ENCODE results near the gene TBX10. TPM values are rescaled to one million over a fixed set of nuclear protein-coding genes. Genes with fewer than 3 reads are reported as not detected.

The TBX10 gene
- total RNA-seq, 4 donors from 2014 or later = not detected

- Histone ChIP-seq H3K4me1 (peaks cover 0 to 11% (median 5%) of the 10 kb centered on the region in 3 donors), H3K9me3 (no peaks in the 10 kb centered on the region), H3K27ac (no peak overlapping the region), H3K4me3 (no peak overlapping the region), H3K36me3 (no peaks in the 10 kb centered on the region), H3K27me3 (peaks cover 33% of the 10 kb centered on the region)
- no peak for TF ChIP-seq POLR2AphosphoS5 (IDR thresholded peaks at IDR 0.05)
- TF ChIP-seq, protein P1, sequence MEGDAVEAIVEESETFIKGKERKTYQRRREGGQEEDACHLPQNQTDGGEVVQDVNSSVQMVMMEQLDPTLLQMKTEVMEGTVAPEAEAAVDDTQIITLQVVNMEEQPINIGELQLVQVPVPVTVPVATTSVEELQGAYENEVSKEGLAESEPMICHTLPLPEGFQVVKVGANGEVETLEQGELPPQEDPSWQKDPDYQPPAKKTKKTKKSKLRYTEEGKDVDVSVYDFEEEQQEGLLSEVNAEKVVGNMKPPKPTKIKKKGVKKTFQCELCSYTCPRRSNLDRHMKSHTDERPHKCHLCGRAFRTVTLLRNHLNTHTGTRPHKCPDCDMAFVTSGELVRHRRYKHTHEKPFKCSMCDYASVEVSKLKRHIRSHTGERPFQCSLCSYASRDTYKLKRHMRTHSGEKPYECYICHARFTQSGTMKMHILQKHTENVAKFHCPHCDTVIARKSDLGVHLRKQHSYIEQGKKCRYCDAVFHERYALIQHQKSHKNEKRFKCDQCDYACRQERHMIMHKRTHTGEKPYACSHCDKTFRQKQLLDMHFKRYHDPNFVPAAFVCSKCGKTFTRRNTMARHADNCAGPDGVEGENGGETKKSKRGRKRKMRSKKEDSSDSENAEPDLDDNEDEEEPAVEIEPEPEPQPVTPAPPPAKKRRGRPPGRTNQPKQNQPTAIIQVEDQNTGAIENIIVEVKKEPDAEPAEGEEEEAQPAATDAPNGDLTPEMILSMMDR (IDR thresholded peaks at IDR 0.05) = no peak
- no peak for TF ChIP-seq POLR2A (IDR thresholded peaks at IDR 0.05)
- TF ChIP-seq EP300 (IDR thresholded peaks at IDR 0.05) = no peak
- 67 to 74% methylated on average over 3 of the region's 4 CpGs for WGBS, 2 donors (ENCODE audit: low coverage in 1 of 2)
- no peak for ATAC-seq
Observed at GRCh38 chr11:67635231-67635521, 4.4 kb downstream of the TBX10 start.

DNA sequence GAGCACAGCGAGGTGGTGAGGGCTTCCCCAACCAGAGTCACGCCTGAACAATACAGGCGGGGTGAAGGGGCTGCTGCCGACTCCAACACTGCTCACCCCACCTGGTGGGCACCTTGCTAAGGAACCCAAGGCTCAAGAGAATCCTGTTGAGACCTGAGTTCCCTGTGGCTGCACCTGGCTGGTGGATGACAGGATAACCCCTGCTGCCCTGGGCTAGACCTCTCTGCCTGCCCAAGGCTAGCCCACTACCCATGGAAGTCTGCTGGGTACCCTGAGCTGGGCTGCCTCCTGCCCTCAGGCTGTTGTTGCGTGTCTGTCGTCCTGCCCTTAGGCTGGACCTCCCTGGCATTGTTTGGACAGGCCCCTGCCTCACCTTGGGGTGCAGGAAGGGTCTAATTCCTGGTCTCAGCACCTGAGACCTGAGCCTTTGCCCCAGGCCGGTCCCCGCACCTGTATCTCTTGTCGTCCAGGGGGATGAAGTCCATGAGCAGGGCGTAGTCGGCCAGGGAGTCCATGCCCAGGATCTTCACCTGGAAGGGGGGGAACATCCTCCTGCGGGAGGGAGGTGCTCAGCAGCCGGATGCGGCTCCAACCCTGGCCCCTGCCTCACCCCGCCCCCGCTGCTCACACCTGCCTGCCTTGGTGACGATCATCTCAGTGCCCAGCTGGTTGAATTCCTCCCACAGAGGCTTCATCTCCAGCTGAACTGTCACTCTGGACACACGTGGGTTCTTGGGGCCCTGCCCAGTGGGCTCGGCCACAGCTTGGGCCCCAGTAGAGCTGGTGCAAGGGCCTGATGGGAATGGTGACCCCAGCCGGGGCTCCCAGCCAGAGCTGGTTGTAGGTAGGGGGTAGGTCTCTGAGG, 5.0 kb downstream of the TBX10 start:
- no peak for TF ChIP-seq POLR2AphosphoS5 (IDR thresholded peaks at IDR 0.05)
- TF ChIP-seq, protein P1 (IDR thresholded peaks at IDR 0.05) = no peak
- H3K9me3 ChIP-seq = no peaks in the 10 kb centered on the region
- H3K27me3 ChIP-seq = peaks cover 27% of the 10 kb centered on the region
- H3K36me3 ChIP-seq = no peaks in the 10 kb centered on the region
- H3K4me3 ChIP-seq = no peak overlapping the region
- no peak overlapping the region for H3K27ac ChIP-seq
- WGBS, 2 donors (ENCODE audit: low coverage in 1 of 2) = 80% methylated on average over 1 of the region's 20 CpGs; no CpG with 5 or more reads in 1 of the 2 donors
- peaks cover 0 to 11% (median 5%) of the 10 kb centered on the region in 3 donors for H3K4me1 ChIP-seq
- no peak for ATAC-seq

GRCh38 chr11:67633758-67634365, 5.7 kb downstream of the TBX10 start:
- H3K27me3 ChIP-seq = peaks cover 20% of the 10 kb centered on the region
- H3K36me3 ChIP-seq = no peaks in the 10 kb centered on the region
- H3K27ac ChIP-seq = no peak overlapping the region
- WGBS, 2 donors (ENCODE audit: low coverage in 1 of 2) = 80% methylated on average over 5 of the region's 22 CpGs; no CpG with 5 or more reads in 1 of the 2 donors
- no peaks in the 10 kb centered on the region for H3K9me3 ChIP-seq
- H3K4me3 ChIP-seq = no peak overlapping the region
- no peak for ATAC-seq
- TF ChIP-seq EP300 (IDR thresholded peaks at IDR 0.05) (no peak), POLR2A (IDR thresholded peaks at IDR 0.05) (no peak), POLR2AphosphoS5 (IDR thresholded peaks at IDR 0.05) (no peak)
- TF ChIP-seq, protein P1 (IDR thresholded peaks at IDR 0.05) = no peak
- peaks cover 0 to 19% (median 5%) of the 10 kb centered on the region in 3 donors for H3K4me1 ChIP-seq

GRCh38 chr11:67632982-67633755, 6.4 kb downstream of the TBX10 start:
- 90 to 93% methylated on average over 10 to 27 of the region's 30 CpGs for WGBS, 2 donors (ENCODE audit: low coverage in 1 of 2)
- H3K9me3 ChIP-seq = no peaks in the 10 kb centered on the region
- no peak overlapping the region for H3K27ac ChIP-seq
- no peaks in the 10 kb centered on the region for H3K36me3 ChIP-seq
- H3K4me3 ChIP-seq = no peak overlapping the region
- peaks cover 0 to 24% (median 5%) of the 10 kb centered on the region in 3 donors for H3K4me1 ChIP-seq
- TF ChIP-seq EP300 (IDR thresholded peaks at IDR 0.05) (no peak), POLR2AphosphoS5 (IDR thresholded peaks at IDR 0.05) (no peak), POLR2A (IDR thresholded peaks at IDR 0.05) (no peak)
- TF ChIP-seq, protein P1 (IDR thresholded peaks at IDR 0.05) = no peak
- peaks cover 14% of the 10 kb centered on the region for H3K27me3 ChIP-seq
- no peak for ATAC-seq

All from gastroesophageal sphincter (tissue), 4 donors.